WTC11 (cell line): ENCODE results near the gene STARD9. TPM values are rescaled to one million over a fixed set of nuclear protein-coding genes. Genes with fewer than 3 reads are reported as not detected.

ENCODE experiments used
- ATAC-seq: fragments of 200-7000 bp; cut with Tn5 transposase; 2 replicates; pipeline ENCODE4 v1.10.0; 2021; ENCODE audit warnings: mild to moderate bottlenecking, moderate library complexity
- CTCF ChIA-PET: fragments of 300-600 bp; sonication (Branson Sonifier 250); formaldehyde crosslinking; loops from one replicate; lab custom pipeline; 2021; ENCODE audit warnings: antibody characterized with exemption; lab: Charles Lee
- POLR2A ChIA-PET: fragments of 350-600 bp; sonication (Branson Sonifier 250); formaldehyde crosslinking; loops from one replicate; lab custom pipeline; 2021; ENCODE audit warnings: antibody characterized with exemption; lab: Charles Lee
- DNase-seq: peaks from one replicate; pipeline ENCODE4 v3.0.0; 2021; ENCODE audit warnings: low spot score
- H3K27ac Mint-ChIP-seq: 2 replicates; pipeline ENCODE4 v1.8.0; 2021; ENCODE audit warnings: mixed read lengths
- H3K27me3 Mint-ChIP-seq: 2 replicates; pipeline ENCODE4 v1.8.0; 2021; ENCODE audit warnings: low read depth, mild to moderate bottlenecking, moderate library complexity, mixed read lengths
- H3K36me3 Mint-ChIP-seq: 2 replicates; pipeline ENCODE4 v1.8.0; 2021; ENCODE audit warnings: mixed read lengths
- H3K4me1 Mint-ChIP-seq: 2 replicates; pipeline ENCODE4 v1.8.0; 2022; ENCODE audit warnings: mixed read lengths
- H3K4me3 Mint-ChIP-seq: 2 replicates; pipeline ENCODE4 v1.8.0; 2021; ENCODE audit warnings: mild to moderate bottlenecking, moderate library complexity, mixed read lengths
- H3K9me3 Mint-ChIP-seq: 2 replicates; pipeline ENCODE4 v1.8.0; 2021; ENCODE audit warnings: mixed read lengths
- FOXP1 ChIP-seq: sonication (generic); formaldehyde crosslinking; IDR thresholded peaks from 2 replicates; pipeline ENCODE4 v1.8.0; 2022; ENCODE audit warnings: missing genetic modification reagents, mild to moderate bottlenecking, moderate library complexity, borderline replicate concordance
- JAZF1 ChIP-seq: fragments of 250-450 bp; sonication (Bioruptor Pico); IDR thresholded peaks from 2 replicates; pipeline ENCODE4 v1.9.0; 2021; ENCODE audit warnings: moderate library complexity, mild to moderate bottlenecking, inconsistent platforms
- KAT7 ChIP-seq: sonication (generic); formaldehyde crosslinking; IDR thresholded peaks from 2 replicates; pipeline ENCODE4 v1.8.1; 2023; ENCODE audit warnings: missing genetic modification reagents, mild to moderate bottlenecking, borderline replicate concordance
- MYBL2 ChIP-seq: sonication (generic); formaldehyde crosslinking; IDR thresholded peaks from 2 replicates; pipeline ENCODE4 v1.8.1; 2023; ENCODE audit warnings: mild to moderate bottlenecking, moderate library complexity, missing genetic modification reagents
- NR1H2 ChIP-seq: sonication (generic); formaldehyde crosslinking; IDR thresholded peaks from 2 replicates; pipeline ENCODE4 v1.9.0; 2021; ENCODE audit warnings: mild to moderate bottlenecking, moderate library complexity, missing genetic modification reagents
- SMAD3 ChIP-seq: sonication (generic); formaldehyde crosslinking; IDR thresholded peaks from 2 replicates; pipeline ENCODE4 v1.8.0; 2022; ENCODE audit warnings: missing genetic modification reagents, mild to moderate bottlenecking, borderline replicate concordance
- SMAD4 ChIP-seq: sonication (generic); formaldehyde crosslinking; IDR thresholded peaks from 2 replicates; pipeline ENCODE4 v1.8.0; 2022; ENCODE audit warnings: mild to moderate bottlenecking, missing genetic modification reagents
- SOX15 ChIP-seq: fragments of 250-450 bp; sonication (Bioruptor Pico); IDR thresholded peaks from 2 replicates; pipeline ENCODE4 v1.9.0; 2021; ENCODE audit warnings: mild to moderate bottlenecking
- TEAD1 ChIP-seq: sonication (generic); formaldehyde crosslinking; IDR thresholded peaks from 2 replicates; pipeline ENCODE4 v1.8.0; 2022; ENCODE audit warnings: mild to moderate bottlenecking, missing genetic modification reagents
- ZNF219 ChIP-seq: sonication (generic); formaldehyde crosslinking; IDR thresholded peaks from 2 replicates; pipeline ENCODE4 v1.8.0; 2023; ENCODE audit warnings: missing genetic modification reagents, mild to moderate bottlenecking, borderline replicate concordance
- ZNF232 ChIP-seq: sonication (generic); formaldehyde crosslinking; IDR thresholded peaks from 2 replicates; pipeline ENCODE4 v1.8.0; 2022; ENCODE audit warnings: mild to moderate bottlenecking, missing genetic modification reagents
- ZNF263 ChIP-seq: sonication (generic); formaldehyde crosslinking; IDR thresholded peaks from 2 replicates; pipeline ENCODE4 v1.8.1; 2022; ENCODE audit warnings: low read depth, mild to moderate bottlenecking, moderate library complexity, missing genetic modification reagents
- ZNF317 ChIP-seq: sonication (generic); formaldehyde crosslinking; IDR thresholded peaks from 2 replicates; pipeline ENCODE4 v1.8.1; 2023; ENCODE audit warnings: low read depth, mild to moderate bottlenecking, moderate library complexity, missing genetic modification reagents, borderline replicate concordance
- ZNF671 ChIP-seq: fragments of 250-450 bp; sonication (Bioruptor Pico); IDR thresholded peaks from 2 replicates; pipeline ENCODE4 v1.8.0; 2021; ENCODE audit warnings: mild to moderate bottlenecking
- total RNA-seq: library from RNA; stranded (reverse); gene quantifications from 3 replicates; pipeline ENCODE4 v1.2.3, GENCODE V29; 2021
- TF ChIP-seq, protein P1 (sequence below): fragments of 250-450 bp; sonication (Bioruptor Pico); IDR thresholded peaks from 2 replicates; pipeline ENCODE4 v1.9.0; 2021; ENCODE audit warnings: mild to moderate bottlenecking
- TF ChIP-seq, protein P2 (sequence below): fragments of 250-450 bp; sonication (Bioruptor Pico); IDR thresholded peaks from 2 replicates; pipeline ENCODE4 v1.8.0; 2021; ENCODE audit warnings: mild to moderate bottlenecking
- TF ChIP-seq, protein P3 (sequence below): sonication (generic); formaldehyde crosslinking; IDR thresholded peaks from 2 replicates; pipeline ENCODE4 v1.8.1; 2022; ENCODE audit warnings: low read depth, missing genetic modification reagents, borderline replicate concordance
- TF ChIP-seq, protein P4 (sequence below): sonication (generic); formaldehyde crosslinking; conservative IDR thresholded peaks from 2 replicates; pipeline ENCODE4 v1.8.1; 2022; ENCODE audit warnings: mild to moderate bottlenecking, missing genetic modification reagents
- TF ChIP-seq, protein P5 (sequence below): fragments of 250-450 bp; sonication (Bioruptor Pico); conservative IDR thresholded peaks from 2 replicates; pipeline ENCODE4 v1.9.0; 2021; ENCODE audit warnings: mild to moderate bottlenecking
- TF ChIP-seq, protein P6 (sequence below): sonication (generic); formaldehyde crosslinking; IDR thresholded peaks from 2 replicates; pipeline ENCODE4 v1.8.0; 2022; ENCODE audit warnings: mild to moderate bottlenecking, missing genetic modification reagents

STARD9 gene
- total RNA-seq, 1 experiment from 2014 or later: 5.7 TPM

DNA sequence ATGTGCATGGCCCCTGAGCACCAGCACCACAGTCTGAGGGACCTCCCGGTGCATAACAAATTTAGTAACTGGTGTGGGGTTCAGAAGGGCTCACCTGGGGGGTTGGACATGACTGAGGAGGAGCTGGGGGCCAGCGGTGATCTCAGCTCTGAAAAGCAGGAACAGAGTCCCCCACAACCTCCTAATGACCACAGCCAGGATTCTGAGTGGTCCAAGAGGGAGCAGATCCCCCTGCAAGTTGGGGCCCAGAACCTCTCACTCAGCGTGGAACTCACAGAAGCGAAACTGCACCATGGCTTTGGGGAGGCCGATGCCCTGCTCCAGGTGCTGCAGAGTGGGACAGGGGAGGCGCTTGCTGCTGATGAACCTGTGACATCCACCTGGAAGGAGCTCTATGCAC, 118.5 kb downstream of the STARD9 start (continued):
- TF ChIP-seq ZNF263 (CRISPR knock-in tag) (no peak), ZNF232 (CRISPR knock-in tag) (no peak), MYBL2 (CRISPR knock-in tag) (no peak), JAZF1 (CRISPR knock-in tag) (no peak), ZNF317 (CRISPR knock-in tag) (no peak), FOXP1 (CRISPR knock-in tag) (no peak)

DNA sequence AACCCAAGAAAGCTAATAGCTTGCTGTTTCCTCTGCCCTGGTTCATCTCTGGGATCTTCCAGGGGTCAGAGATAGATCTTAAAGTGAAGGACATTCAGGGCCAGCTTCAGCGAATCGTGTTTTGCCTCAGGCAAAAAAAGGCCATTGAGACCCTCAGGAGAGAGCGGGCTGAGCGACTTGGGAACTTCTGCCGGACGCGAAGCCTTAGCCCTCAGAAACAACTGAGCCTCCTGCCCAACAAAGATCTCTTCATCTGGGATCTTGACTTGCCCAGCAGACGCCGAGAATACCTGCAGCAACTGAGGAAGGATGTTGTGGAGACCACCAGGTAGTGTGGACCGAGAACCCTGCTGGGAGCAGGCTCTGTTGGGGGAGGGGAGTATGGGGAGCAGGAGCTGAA, 119.0 kb downstream of the STARD9 start:
- H3K27me3 Mint-ChIP-seq: no peaks in the 10 kb centered on the region
- DNase-seq (no peak), ATAC-seq (no peak)
- H3K4me3 Mint-ChIP-seq: no peak overlapping the region
- no peak for TF ChIP-seq NR1H2 (CRISPR knock-in tag)
- no peak for TF ChIP-seq KAT7
- no peak for TF ChIP-seq SMAD3 (CRISPR knock-in tag)
- no peak for TF ChIP-seq ZNF671 (CRISPR knock-in tag)
- TF ChIP-seq, protein P1, sequence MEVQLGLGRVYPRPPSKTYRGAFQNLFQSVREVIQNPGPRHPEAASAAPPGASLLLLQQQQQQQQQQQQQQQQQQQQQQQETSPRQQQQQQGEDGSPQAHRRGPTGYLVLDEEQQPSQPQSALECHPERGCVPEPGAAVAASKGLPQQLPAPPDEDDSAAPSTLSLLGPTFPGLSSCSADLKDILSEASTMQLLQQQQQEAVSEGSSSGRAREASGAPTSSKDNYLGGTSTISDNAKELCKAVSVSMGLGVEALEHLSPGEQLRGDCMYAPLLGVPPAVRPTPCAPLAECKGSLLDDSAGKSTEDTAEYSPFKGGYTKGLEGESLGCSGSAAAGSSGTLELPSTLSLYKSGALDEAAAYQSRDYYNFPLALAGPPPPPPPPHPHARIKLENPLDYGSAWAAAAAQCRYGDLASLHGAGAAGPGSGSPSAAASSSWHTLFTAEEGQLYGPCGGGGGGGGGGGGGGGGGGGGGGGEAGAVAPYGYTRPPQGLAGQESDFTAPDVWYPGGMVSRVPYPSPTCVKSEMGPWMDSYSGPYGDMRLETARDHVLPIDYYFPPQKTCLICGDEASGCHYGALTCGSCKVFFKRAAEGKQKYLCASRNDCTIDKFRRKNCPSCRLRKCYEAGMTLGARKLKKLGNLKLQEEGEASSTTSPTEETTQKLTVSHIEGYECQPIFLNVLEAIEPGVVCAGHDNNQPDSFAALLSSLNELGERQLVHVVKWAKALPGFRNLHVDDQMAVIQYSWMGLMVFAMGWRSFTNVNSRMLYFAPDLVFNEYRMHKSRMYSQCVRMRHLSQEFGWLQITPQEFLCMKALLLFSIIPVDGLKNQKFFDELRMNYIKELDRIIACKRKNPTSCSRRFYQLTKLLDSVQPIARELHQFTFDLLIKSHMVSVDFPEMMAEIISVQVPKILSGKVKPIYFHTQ (CRISPR knock-in tag): no peak
- TF ChIP-seq, protein P2, sequence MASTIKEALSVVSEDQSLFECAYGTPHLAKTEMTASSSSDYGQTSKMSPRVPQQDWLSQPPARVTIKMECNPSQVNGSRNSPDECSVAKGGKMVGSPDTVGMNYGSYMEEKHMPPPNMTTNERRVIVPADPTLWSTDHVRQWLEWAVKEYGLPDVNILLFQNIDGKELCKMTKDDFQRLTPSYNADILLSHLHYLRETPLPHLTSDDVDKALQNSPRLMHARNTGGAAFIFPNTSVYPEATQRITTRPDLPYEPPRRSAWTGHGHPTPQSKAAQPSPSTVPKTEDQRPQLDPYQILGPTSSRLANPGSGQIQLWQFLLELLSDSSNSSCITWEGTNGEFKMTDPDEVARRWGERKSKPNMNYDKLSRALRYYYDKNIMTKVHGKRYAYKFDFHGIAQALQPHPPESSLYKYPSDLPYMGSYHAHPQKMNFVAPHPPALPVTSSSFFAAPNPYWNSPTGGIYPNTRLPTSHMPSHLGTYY (CRISPR knock-in tag): no peak
- no peak for TF ChIP-seq SOX15
- TF ChIP-seq, protein P3, sequence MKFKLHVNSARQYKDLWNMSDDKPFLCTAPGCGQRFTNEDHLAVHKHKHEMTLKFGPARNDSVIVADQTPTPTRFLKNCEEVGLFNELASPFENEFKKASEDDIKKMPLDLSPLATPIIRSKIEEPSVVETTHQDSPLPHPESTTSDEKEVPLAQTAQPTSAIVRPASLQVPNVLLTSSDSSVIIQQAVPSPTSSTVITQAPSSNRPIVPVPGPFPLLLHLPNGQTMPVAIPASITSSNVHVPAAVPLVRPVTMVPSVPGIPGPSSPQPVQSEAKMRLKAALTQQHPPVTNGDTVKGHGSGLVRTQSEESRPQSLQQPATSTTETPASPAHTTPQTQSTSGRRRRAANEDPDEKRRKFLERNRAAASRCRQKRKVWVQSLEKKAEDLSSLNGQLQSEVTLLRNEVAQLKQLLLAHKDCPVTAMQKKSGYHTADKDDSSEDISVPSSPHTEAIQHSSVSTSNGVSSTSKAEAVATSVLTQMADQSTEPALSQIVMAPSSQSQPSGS: no peak
- no peak for TF ChIP-seq TEAD1 (CRISPR knock-in tag)
- POLR2A ChIA-PET: no interaction called here
- H3K4me1 Mint-ChIP-seq: no peaks in the 10 kb centered on the region
- CTCF ChIA-PET: interaction anchor here (1.1 kb wide), 1 partner anchor 531 kb away, joined by 3 read pairs; no protein-coding TSS in a partner anchor
- H3K36me3 Mint-ChIP-seq: no peaks in the 10 kb centered on the region; the same call in 1 of the 2 replicates
- no peaks in the 10 kb centered on the region for H3K9me3 Mint-ChIP-seq
- H3K27ac Mint-ChIP-seq: no peak overlapping the region

DNA sequence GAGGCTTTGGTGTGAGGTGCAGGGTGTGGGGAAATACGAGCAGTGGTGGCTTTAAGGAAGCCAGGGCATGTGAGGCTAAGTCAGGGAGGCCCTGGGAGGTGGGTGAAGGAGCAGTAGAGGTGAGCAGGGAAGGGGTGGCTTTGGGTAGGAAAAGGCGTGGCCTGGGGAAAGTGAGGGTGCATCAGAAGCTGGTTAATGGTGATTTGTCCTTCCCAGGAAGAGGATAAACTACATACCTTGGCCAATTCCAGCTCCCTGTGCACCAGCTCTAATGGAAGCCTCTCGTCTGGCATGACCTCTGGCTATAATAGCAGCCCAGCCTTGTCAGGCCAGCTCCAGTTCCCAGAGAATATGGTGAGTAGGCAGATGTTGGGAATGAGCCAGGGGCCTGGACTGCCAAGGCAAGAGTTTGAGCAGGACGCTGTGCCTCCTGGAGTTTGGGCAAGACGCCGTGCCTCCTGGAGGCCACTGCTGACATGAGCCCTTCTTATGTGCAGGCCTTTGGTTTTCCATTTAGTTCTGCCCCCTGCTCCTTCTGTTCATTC, 120.2 kb downstream of the STARD9 start:
- no peaks in the 10 kb centered on the region for H3K27me3 Mint-ChIP-seq
- POLR2A ChIA-PET: no interaction called here
- H3K4me3 Mint-ChIP-seq: no peak overlapping the region
- TF ChIP-seq ZNF219: no peak
- no peak for TF ChIP-seq SMAD4 (CRISPR knock-in tag)
- TF ChIP-seq, protein P4, sequence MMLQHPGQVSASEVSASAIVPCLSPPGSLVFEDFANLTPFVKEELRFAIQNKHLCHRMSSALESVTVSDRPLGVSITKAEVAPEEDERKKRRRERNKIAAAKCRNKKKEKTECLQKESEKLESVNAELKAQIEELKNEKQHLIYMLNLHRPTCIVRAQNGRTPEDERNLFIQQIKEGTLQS (CRISPR knock-in tag): no peak
- TF ChIP-seq, protein P5, sequence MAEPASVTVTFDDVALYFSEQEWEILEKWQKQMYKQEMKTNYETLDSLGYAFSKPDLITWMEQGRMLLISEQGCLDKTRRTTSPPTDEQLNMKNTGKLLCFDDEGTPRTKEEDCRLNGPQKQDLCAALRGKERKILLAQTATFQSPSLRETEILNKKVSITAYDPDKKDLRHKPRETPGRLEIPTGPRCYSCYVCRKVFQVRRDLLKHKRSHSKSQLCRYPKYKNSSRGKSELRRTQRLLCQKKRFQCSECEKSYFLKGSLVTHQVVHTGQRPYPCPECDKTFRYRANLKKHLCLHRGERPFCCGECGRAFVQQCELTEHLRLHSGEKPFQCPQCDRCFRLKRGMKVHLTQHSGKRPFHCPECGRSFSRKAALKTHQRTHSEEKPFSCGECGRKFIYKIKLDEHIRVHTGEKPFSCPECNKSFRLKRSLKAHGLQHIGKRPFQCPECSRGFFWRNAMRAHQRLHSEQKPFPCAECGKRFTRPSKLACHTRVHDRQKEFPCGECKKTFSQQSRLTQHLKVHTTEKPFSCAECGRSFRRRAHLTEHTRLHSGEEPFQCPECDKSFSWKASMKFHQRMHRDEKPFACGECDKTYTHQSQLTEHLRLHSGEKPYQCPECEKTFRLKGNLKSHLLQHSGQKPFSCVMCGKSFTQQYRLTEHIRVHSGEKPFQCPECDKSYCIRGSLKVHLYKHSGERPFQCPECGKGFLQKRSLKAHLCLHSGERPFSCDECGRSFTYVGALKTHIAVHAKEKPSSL (CRISPR knock-in tag): no peak
- TF ChIP-seq, protein P6, sequence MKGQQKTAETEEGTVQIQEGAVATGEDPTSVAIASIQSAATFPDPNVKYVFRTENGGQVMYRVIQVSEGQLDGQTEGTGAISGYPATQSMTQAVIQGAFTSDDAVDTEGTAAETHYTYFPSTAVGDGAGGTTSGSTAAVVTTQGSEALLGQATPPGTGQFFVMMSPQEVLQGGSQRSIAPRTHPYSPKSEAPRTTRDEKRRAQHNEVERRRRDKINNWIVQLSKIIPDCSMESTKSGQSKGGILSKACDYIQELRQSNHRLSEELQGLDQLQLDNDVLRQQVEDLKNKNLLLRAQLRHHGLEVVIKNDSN (CRISPR knock-in tag): no peak
- TF ChIP-seq, protein P1 (CRISPR knock-in tag): no peak

More for the DNA sequence above, 120.2 kb downstream of the STARD9 start:
- no peak for DNase-seq
- H3K9me3 Mint-ChIP-seq: peaks cover 6% of the 10 kb centered on the region
- no peak for ATAC-seq
- H3K4me1 Mint-ChIP-seq: no peaks in the 10 kb centered on the region
- no peak overlapping the region for H3K27ac Mint-ChIP-seq
- no peaks in the 10 kb centered on the region; the same call in 1 of the 2 replicates for H3K36me3 Mint-ChIP-seq
- CTCF ChIA-PET: interaction anchor here (1.5 kb wide), 1 partner anchor 231 kb away, joined by 3 read pairs; no protein-coding TSS in a partner anchor
